Neuron (in vitro differentiated cells): Measurements from ENCODE around the gene SYT12.

ENCODE experiments used
- H2AFZ ChIP-seq: one replicate; pipeline ENCODE4 v1.6.1; 2013; ENCODE audit warnings: low read depth, mild to moderate bottlenecking, inconsistent platforms, low read length, moderate library complexity
- H3K27me3 ChIP-seq: one replicate; pipeline ENCODE4 v1.6.1; 2013; ENCODE audit warnings: low read length; ENCODE audit not compliant: insufficient read depth
- H3K36me3 ChIP-seq: one replicate; pipeline ENCODE4 v1.6.1; 2013; ENCODE audit warnings: low read length; ENCODE audit not compliant: insufficient read depth
- H3K4me1 ChIP-seq: one replicate; pipeline ENCODE4 v1.6.1; 2013; ENCODE audit warnings: low read length; ENCODE audit not compliant: insufficient read depth
- H3K4me3 ChIP-seq: 2 replicates; pipeline ENCODE4 v1.5.1; 2013; ENCODE audit warnings: mild to moderate bottlenecking, low read length, moderate library complexity
- H3K9me3 ChIP-seq: one replicate; pipeline ENCODE4 v1.6.1; 2013; ENCODE audit warnings: low read length

The SYT12 gene

GRCh38 chr11:67058506-67058905 lies 35.6 kb downstream of the SYT12 start:
- H2AFZ ChIP-seq: no peak overlapping the region
- peaks cover 42% of the 10 kb centered on the region for H3K27me3 ChIP-seq
- H3K9me3 ChIP-seq: no peaks in the 10 kb centered on the region
- H3K36me3 ChIP-seq: no peaks in the 10 kb centered on the region
- no peaks in the 10 kb centered on the region for H3K4me1 ChIP-seq
- H3K4me3 ChIP-seq: no peak overlapping the region

- H3K36me3 ChIP-seq: no peaks in the 10 kb centered on the region
- no peaks in the 10 kb centered on the region for H3K4me1 ChIP-seq
Observed at GRCh38 chr11:67059671-67060070, 36.7 kb downstream of the SYT12 start.

GRCh38 chr11:67060111-67060522 lies 37.2 kb downstream of the SYT12 start:
- Histone ChIP-seq H2AFZ (no peak overlapping the region), H3K36me3 (no peaks in the 10 kb centered on the region), H3K27me3 (peaks cover 36% of the 10 kb centered on the region), H3K9me3 (no peaks in the 10 kb centered on the region), H3K4me3 (no peak overlapping the region), H3K4me1 (no peaks in the 10 kb centered on the region)

More at GRCh38 chr11:67059671-67060070, 36.7 kb downstream of the SYT12 start:
- H3K27me3 ChIP-seq: peaks cover 40% of the 10 kb centered on the region
- H2AFZ ChIP-seq: no peak overlapping the region
- no peaks in the 10 kb centered on the region for H3K9me3 ChIP-seq
- H3K4me3 ChIP-seq: no peak overlapping the region

- H3K27me3 ChIP-seq: peaks cover 17% of the 10 kb centered on the region
- H2AFZ ChIP-seq: no peak overlapping the region
- H3K4me1 ChIP-seq: no peaks in the 10 kb centered on the region
- no peaks in the 10 kb centered on the region for H3K36me3 ChIP-seq
- H3K4me3 ChIP-seq: no peak overlapping the region
- H3K9me3 ChIP-seq: no peaks in the 10 kb centered on the region
Observed at GRCh38 chr11:67062526-67063373, 39.8 kb downstream of the SYT12 start.

GRCh38 chr11:67066333-67066709 lies 43.4 kb downstream of the SYT12 start:
- Histone ChIP-seq H2AFZ (no peak overlapping the region), H3K9me3 (no peaks in the 10 kb centered on the region), H3K36me3 (no peaks in the 10 kb centered on the region), H3K4me1 (no peaks in the 10 kb centered on the region), H3K4me3 (no peak overlapping the region), H3K27me3 (peaks cover 10% of the 10 kb centered on the region)

GRCh38 chr11:67071420-67072284 lies 48.7 kb downstream of the SYT12 start:
- no peak overlapping the region for H2AFZ ChIP-seq
- H3K4me3 ChIP-seq: no peak overlapping the region
- H3K27me3 ChIP-seq: peaks cover 3% of the 10 kb centered on the region
- no peaks in the 10 kb centered on the region for H3K9me3 ChIP-seq
- H3K4me1 ChIP-seq: no peaks in the 10 kb centered on the region
- no peaks in the 10 kb centered on the region for H3K36me3 ChIP-seq

- no peaks in the 10 kb centered on the region for H3K4me1 ChIP-seq
- H3K4me3 ChIP-seq: no peak overlapping the region
- peaks cover 3% of the 10 kb centered on the region for H3K27me3 ChIP-seq
- no peak overlapping the region for H2AFZ ChIP-seq
- H3K9me3 ChIP-seq: no peaks in the 10 kb centered on the region
- H3K36me3 ChIP-seq: no peaks in the 10 kb centered on the region
Observed at GRCh38 chr11:67072295-67072694, 49.4 kb downstream of the SYT12 start.

- H3K36me3 ChIP-seq: no peaks in the 10 kb centered on the region
- peaks cover 3% of the 10 kb centered on the region for H3K27me3 ChIP-seq
- no peaks in the 10 kb centered on the region for H3K4me1 ChIP-seq
- no peak overlapping the region for H3K4me3 ChIP-seq
- no peak overlapping the region for H2AFZ ChIP-seq
- no peaks in the 10 kb centered on the region for H3K9me3 ChIP-seq
Observed at GRCh38 chr11:67073908-67074307, 51.0 kb downstream of the SYT12 start.

GRCh38 chr11:67076202-67076601 lies 53.3 kb downstream of the SYT12 start:
- no peaks in the 10 kb centered on the region for H3K27me3 ChIP-seq
- H2AFZ ChIP-seq: no peak overlapping the region
- no peaks in the 10 kb centered on the region for H3K4me1 ChIP-seq
- no peaks in the 10 kb centered on the region for H3K36me3 ChIP-seq
- H3K9me3 ChIP-seq: no peaks in the 10 kb centered on the region
- H3K4me3 ChIP-seq: no peak overlapping the region

GRCh38 chr11:67079065-67079705 lies 56.3 kb downstream of the SYT12 start:
- Histone ChIP-seq H2AFZ (no peak overlapping the region), H3K27me3 (peaks cover 3% of the 10 kb centered on the region)

GRCh38 chr11:67082071-67082791 lies 59.3 kb downstream of the SYT12 start:
- no peak overlapping the region for H3K4me3 ChIP-seq
- no peak overlapping the region for H2AFZ ChIP-seq
- no peaks in the 10 kb centered on the region for H3K36me3 ChIP-seq
- no peaks in the 10 kb centered on the region for H3K9me3 ChIP-seq
- no peaks in the 10 kb centered on the region for H3K4me1 ChIP-seq
- peaks cover 3% of the 10 kb centered on the region for H3K27me3 ChIP-seq

More at GRCh38 chr11:67079065-67079705, 56.3 kb downstream of the SYT12 start:
- H3K4me1 ChIP-seq: no peaks in the 10 kb centered on the region
- no peak overlapping the region for H3K4me3 ChIP-seq
- no peaks in the 10 kb centered on the region for H3K9me3 ChIP-seq
- H3K36me3 ChIP-seq: no peaks in the 10 kb centered on the region

GRCh38 chr11:67083786-67084366 lies 60.9 kb downstream of the SYT12 start:
- peaks cover 3% of the 10 kb centered on the region for H3K27me3 ChIP-seq

More at GRCh38 chr11:67083786-67084366, 60.9 kb downstream of the SYT12 start:
- no peaks in the 10 kb centered on the region for H3K4me1 ChIP-seq
- H3K9me3 ChIP-seq: no peaks in the 10 kb centered on the region
- no peaks in the 10 kb centered on the region for H3K36me3 ChIP-seq
- H2AFZ ChIP-seq: no peak overlapping the region
- H3K4me3 ChIP-seq: no peak overlapping the region
